Pancreas (tissue), 10 donors: ENCODE results near the gene SPEG. TPM values are rescaled to one million over a fixed set of nuclear protein-coding genes. Genes with fewer than 3 reads are reported as not detected.

Source experiments
- ATAC-seq, 4 donors: fragments of 200-7000 bp; cut with Tn5 transposase; one replicate each; pipeline versions ENCODE4 v1.8.0 to v1.9.1; 2020; ENCODE audit warnings: mild to moderate bottlenecking in 4 of 4, moderate library complexity in 4 of 4
- DNase-seq, 6 donors: peaks; one replicate each; pipeline ENCODE4 v3.0.0-alpha.2; 2020
- FAIRE-seq: peaks from 2 replicates; lab custom pipeline; 2012; peaks lifted over from hg19 to GRCh38; lab: Jason Lieb, UNC
- H3K27ac ChIP-seq, 4 donors: fragments of 200-600 bp; sonication (generic); 1 replicate in 3 of 4; 2 replicates in 1 of 4; pipeline versions ENCODE4 v1.5.0 to v1.8.0; 2020
- H3K27me3 ChIP-seq, 4 donors: fragments of 200-600 bp; one replicate each; pipeline ENCODE4 v1.8.0; 2021
- H3K36me3 ChIP-seq, 3 donors: fragments of 200-600 bp; sonication (generic) in 1 of 3; one replicate each; pipeline versions ENCODE4 v1.5.0 to v1.8.0; 2020 to 2021
- H3K4me1 ChIP-seq, 3 donors: fragments of 200-600 bp; one replicate each; pipeline ENCODE4 v1.8.0; 2021
- H3K4me3 ChIP-seq, 4 donors: fragments of 200-600 bp; sonication (generic) in 2 of 4; one replicate each; pipeline versions ENCODE4 v1.5.0 to v1.8.0; 2020 to 2021
- H3K9me3 ChIP-seq, 4 donors: fragments of 200-600 bp; one replicate each; pipeline ENCODE4 v1.8.0; 2021
- WGBS, 2 donors: extraction: QIAGEN DNeasy Blood & Tissue Kit; methylation state at CpG; one replicate each; pipeline ENCODE4 v1.1.7; 2013; 5-methylcytosine and 5-hydroxymethylcytosine counted together
- intact Hi-C, 3 donors: fragments of 100-400 bp; cut with DNase I; formaldehyde crosslinking; loops; one replicate each; pipeline versions ENCODE4 v1.11.1 to v1.14.2; 2022
- polyA plus RNA-seq, 2 donors: library from polyadenylated mRNA; stranded (reverse); fragments of 200-250 nt; gene quantifications; one replicate each; pipeline ENCODE4 v1.2.3, GENCODE V29; 2013
- total RNA-seq, 6 donors: library from RNA; stranded (reverse); fragmentation: NEBNext Ultra II Directional in 4 of 6; extraction: Animal tissue kit (Norgen Biotek cat#: 25700) in 4 of 6; gene quantifications; one replicate each; pipeline versions ENCODE4 v1.2.1 to v1.2.4, GENCODE V29; 2021 to 2023
- TF ChIP-seq, protein P1 (sequence below), 4 donors: fragments of 200-600 bp; sonication (generic) in 3 of 4; IDR thresholded peaks; one replicate each; pipeline versions ENCODE4 v1.5.0 to v1.8.0; 2021; ENCODE audit warnings: antibody characterized with exemption in 4 of 4
- donor health status: healthy with polysubstance abuse.
- donor health status: DM: no; HTN: no; CAD: no; lungs with moderate emphysema.
- donor health status: DM: no; HTN: no; CAD: no.
- donor health status: control.
- donor health status: control.
- donor health status: Bipolar disorder and iron deficiency.
- donor health status: DM: yes; HTN: yes; CAD: no.
- donor health status: DM: no; HTN: no; CAD: no.
- donor health status: DM: no; HTN: no; CAD: no.
- donor health status: DM: yes; HTN: yes; CAD: no.

The SPEG gene
- total and polyA plus RNA-seq, 8 donors = 2.6 to 33.3 (median 4.2) TPM

DNA sequence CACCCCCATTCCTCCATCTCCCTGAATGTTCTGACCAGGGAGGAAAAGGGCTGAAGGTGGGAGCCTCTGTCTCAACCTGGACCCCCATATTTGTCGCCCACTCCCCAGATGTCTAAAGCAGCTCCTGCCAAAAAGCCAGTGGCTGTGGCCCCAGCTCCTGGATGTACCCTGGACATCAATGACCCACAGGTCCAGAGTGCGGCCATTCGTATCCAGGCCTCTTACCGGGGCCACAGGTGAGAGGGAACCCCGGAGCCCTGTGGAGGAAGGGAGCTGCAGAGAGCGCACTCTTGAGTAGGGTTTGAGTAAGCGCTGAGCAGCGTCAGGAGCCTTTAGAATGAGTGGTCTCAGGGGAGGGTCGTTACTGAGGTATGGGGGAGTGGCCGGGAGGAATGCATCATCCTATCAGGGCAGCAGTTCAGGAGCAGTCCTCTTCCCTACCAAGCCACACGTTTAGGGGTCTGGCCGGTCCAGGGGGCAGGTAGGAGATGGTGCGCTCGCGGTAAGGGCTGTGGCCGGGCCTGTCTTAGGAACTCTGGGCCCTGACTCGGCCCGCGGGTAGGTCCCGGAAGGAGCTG, 61.7 kb downstream of the SPEG start:
- H3K27me3 ChIP-seq = no peaks in the 10 kb centered on the region
- no peak for ATAC-seq
- no peak overlapping the region for H3K4me3 ChIP-seq

GRCh38 chr2:219496825-219497494, 62.3 kb downstream of the SPEG start:
- TF ChIP-seq, protein P1, sequence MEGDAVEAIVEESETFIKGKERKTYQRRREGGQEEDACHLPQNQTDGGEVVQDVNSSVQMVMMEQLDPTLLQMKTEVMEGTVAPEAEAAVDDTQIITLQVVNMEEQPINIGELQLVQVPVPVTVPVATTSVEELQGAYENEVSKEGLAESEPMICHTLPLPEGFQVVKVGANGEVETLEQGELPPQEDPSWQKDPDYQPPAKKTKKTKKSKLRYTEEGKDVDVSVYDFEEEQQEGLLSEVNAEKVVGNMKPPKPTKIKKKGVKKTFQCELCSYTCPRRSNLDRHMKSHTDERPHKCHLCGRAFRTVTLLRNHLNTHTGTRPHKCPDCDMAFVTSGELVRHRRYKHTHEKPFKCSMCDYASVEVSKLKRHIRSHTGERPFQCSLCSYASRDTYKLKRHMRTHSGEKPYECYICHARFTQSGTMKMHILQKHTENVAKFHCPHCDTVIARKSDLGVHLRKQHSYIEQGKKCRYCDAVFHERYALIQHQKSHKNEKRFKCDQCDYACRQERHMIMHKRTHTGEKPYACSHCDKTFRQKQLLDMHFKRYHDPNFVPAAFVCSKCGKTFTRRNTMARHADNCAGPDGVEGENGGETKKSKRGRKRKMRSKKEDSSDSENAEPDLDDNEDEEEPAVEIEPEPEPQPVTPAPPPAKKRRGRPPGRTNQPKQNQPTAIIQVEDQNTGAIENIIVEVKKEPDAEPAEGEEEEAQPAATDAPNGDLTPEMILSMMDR (IDR thresholded peaks at IDR 0.05) = no peak
- H3K4me1 ChIP-seq = peaks cover 0 to 15% (median 4%) of the 10 kb centered on the region in 3 donors
- no peaks in the 10 kb centered on the region for H3K9me3 ChIP-seq
- no peak for ATAC-seq
- H3K27ac ChIP-seq = no peak overlapping the region
- H3K27me3 ChIP-seq = no peaks in the 10 kb centered on the region
- no peaks in the 10 kb centered on the region for H3K36me3 ChIP-seq
- peak overlapping the region in 3 of 4 donors; percentile 60 to 67 (median 65) for H3K4me3 ChIP-seq
- 13 to 15% methylated on average over 61 of the region's 61 CpGs for WGBS, 2 donors
- no peak for FAIRE-seq
- intact Hi-C loops = no loop called here
- DNase-seq = peak in 3 of 6 donors; percentile 30 to 86 (median 63)

More for the DNA sequence above, 61.7 kb downstream of the SPEG start:
- Histone ChIP-seq H3K27ac (no peak overlapping the region), H3K36me3 (no peaks in the 10 kb centered on the region), H3K9me3 (no peaks in the 10 kb centered on the region), H3K4me1 (peaks cover 0 to 15% (median 4%) of the 10 kb centered on the region in 3 donors)
- DNase-seq (peak in 1 of 6 donors; percentile 64), FAIRE-seq (no peak)
- WGBS, 2 donors = 41 to 45% methylated on average over 18 to 20 of the region's 20 CpGs
- intact Hi-C loops = no loop called here
- TF ChIP-seq, protein P1 (IDR thresholded peaks at IDR 0.05) = no peak

GRCh38 chr2:219497495-219498279, 63.0 kb downstream of the SPEG start:
- peak overlapping the region; percentile 30 to 67 (median 62) for H3K4me3 ChIP-seq
- no peaks in the 10 kb centered on the region for H3K36me3 ChIP-seq
- peak; percentile 83 to 94 (median 90) for DNase-seq
- TF ChIP-seq, protein P1 (IDR thresholded peaks at IDR 0.05) = no peak
- ATAC-seq = peak; percentile 79 to 89 (median 82)
- no peaks in the 10 kb centered on the region for H3K9me3 ChIP-seq
- H3K27ac ChIP-seq = peak overlapping the region; percentile 75 to 95 (median 88)
- no peak for FAIRE-seq
- H3K27me3 ChIP-seq = no peaks in the 10 kb centered on the region
- WGBS, 2 donors = 1 to 2% methylated on average over 56 to 59 of the region's 59 CpGs
- peaks cover 0 to 15% (median 4%) of the 10 kb centered on the region in 3 donors for H3K4me1 ChIP-seq
- intact Hi-C loops = no loop called here

GRCh38 chr2:219498280-219499057, 63.8 kb downstream of the SPEG start, which contains the start of gene GMPPA:
TSS of gene GMPPA (plus strand) at chr2:219498891. CDS start at chr2:219499976, 1,085 bp downstream.
- intact Hi-C loops = no loop called here
- TF ChIP-seq, protein P1 (IDR thresholded peaks at IDR 0.05) = no peak
- ATAC-seq = peak; percentile 85 to 95 (median 89)
- H3K36me3 ChIP-seq = no peaks in the 10 kb centered on the region
- peaks cover 0 to 15% (median 4%) of the 10 kb centered on the region in 3 donors for H3K4me1 ChIP-seq
- 0% methylated on average over 49 of the region's 49 CpGs for WGBS, 2 donors
- H3K4me3 ChIP-seq = peak within 1 kb of the TSS; percentile 61 to 67 (median 64)
- FAIRE-seq = peak; percentile 79
- peak within 1 kb of the TSS; percentile 75 to 95 (median 88) for H3K27ac ChIP-seq
- DNase-seq = peak; percentile 91 to 98 (median 96)
- H3K9me3 ChIP-seq = no peaks in the 10 kb centered on the region
- no peaks in the 10 kb centered on the region for H3K27me3 ChIP-seq
